B cell (primary cell): ENCODE measurements around the gene WASF2.

Experiments
- EZH2 ChIP-seq: IDR thresholded peaks from 2 replicates; pipeline ENCODE4 v1.6.1; 2012; ENCODE audit warnings: borderline replicate concordance, low read depth, mild to moderate bottlenecking, moderate library complexity, low read length; ENCODE audit not compliant: insufficient read depth, poor library complexity, severe bottlenecking
- TF ChIP-seq, protein P1 (sequence below): fragments of 200-600 bp; IDR thresholded peaks from one replicate; pipeline ENCODE4 v1.8.0; 2022; ENCODE audit warnings: antibody characterized with exemption, mild to moderate bottlenecking

DNA sequence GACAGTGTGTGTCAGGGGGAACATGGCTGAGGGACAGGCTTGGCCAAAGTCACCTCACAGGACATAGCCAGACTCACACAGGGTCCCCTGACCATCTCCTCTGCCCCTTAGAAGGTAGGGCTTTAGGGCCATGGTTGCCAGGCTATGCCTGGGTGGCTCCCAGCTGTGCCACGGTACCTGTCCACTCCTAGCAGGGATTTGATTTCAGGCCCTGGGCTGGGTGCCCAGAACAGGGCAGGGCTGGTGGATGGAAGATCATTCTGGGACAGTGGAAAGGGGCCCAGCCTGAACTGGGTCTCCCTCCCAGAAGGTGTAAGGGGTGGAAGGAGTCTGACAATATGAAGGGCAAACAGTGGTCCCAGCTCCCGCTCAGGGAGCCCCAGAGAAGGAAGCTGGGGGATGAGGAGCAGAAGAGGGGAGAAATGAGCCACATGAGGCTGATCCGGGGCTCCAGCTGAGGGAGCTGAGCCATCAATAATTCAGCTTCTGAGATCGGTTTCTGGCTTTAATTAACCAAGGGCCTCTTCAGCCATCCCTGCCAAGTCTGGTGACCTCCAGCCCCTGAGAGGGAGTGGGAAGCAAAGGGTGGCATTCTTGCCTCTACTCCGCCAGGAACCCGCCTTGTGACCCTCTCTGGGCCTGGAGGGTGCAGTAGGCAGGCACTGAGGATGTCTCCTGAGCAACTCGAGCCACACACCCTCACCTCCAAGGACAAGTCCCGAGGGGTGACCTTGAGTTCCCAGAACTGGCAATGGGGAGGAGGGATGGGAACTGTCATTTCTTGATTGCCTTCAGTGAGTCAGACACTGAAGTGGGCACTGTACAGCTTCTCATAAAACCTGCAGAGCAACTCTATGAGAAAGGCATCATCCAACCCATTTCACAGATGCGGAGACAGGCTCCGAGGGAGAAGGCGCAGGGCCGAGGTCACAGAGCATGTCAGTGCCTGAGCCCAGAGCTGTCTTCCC, 108.9 kb downstream of the WASF2 start:
- TF ChIP-seq, protein P1, sequence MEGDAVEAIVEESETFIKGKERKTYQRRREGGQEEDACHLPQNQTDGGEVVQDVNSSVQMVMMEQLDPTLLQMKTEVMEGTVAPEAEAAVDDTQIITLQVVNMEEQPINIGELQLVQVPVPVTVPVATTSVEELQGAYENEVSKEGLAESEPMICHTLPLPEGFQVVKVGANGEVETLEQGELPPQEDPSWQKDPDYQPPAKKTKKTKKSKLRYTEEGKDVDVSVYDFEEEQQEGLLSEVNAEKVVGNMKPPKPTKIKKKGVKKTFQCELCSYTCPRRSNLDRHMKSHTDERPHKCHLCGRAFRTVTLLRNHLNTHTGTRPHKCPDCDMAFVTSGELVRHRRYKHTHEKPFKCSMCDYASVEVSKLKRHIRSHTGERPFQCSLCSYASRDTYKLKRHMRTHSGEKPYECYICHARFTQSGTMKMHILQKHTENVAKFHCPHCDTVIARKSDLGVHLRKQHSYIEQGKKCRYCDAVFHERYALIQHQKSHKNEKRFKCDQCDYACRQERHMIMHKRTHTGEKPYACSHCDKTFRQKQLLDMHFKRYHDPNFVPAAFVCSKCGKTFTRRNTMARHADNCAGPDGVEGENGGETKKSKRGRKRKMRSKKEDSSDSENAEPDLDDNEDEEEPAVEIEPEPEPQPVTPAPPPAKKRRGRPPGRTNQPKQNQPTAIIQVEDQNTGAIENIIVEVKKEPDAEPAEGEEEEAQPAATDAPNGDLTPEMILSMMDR, result no peak
- no peak for TF ChIP-seq EZH2
